ENCODE results near the gene HSP90AB1. TPM values are rescaled to one million over a fixed set of nuclear protein-coding genes. Genes with fewer than 3 reads are reported as not detected.

Gene HSP90AB1
- total RNA-seq, 4 donors from 2014 or later = 556 to 669 (median 586) TPM

GRCh38 chr6:44225579-44226325 lies 21.1 kb upstream of the HSP90AB1 start:
- Histone ChIP-seq H3K27ac (peak overlapping the region in 1 of 3 donors; percentile 31), H3K4me1 (peaks cover 39 to 68% of the 10 kb centered on the region in 2 donors), H3K27me3 (no peaks in the 10 kb centered on the region), H3K36me3 (peaks cover 10 to 11% of the 10 kb centered on the region in 2 donors), H3K4me3 (replicated peaks in 1 of 3) (no peak overlapping the region), H3K9me3 (no peaks in the 10 kb centered on the region)
- TF ChIP-seq CTCF (IDR thresholded peaks at IDR 0.05) (no peak), POLR2A (IDR thresholded peaks at IDR 0.05) (no peak)
- intact Hi-C loops (cut with DNase I) = no loop called here
- DNase-seq = no peak
- 91 to 96% methylated on average over 8 of the region's 8 CpGs for WGBS, 2 donors

DNA sequence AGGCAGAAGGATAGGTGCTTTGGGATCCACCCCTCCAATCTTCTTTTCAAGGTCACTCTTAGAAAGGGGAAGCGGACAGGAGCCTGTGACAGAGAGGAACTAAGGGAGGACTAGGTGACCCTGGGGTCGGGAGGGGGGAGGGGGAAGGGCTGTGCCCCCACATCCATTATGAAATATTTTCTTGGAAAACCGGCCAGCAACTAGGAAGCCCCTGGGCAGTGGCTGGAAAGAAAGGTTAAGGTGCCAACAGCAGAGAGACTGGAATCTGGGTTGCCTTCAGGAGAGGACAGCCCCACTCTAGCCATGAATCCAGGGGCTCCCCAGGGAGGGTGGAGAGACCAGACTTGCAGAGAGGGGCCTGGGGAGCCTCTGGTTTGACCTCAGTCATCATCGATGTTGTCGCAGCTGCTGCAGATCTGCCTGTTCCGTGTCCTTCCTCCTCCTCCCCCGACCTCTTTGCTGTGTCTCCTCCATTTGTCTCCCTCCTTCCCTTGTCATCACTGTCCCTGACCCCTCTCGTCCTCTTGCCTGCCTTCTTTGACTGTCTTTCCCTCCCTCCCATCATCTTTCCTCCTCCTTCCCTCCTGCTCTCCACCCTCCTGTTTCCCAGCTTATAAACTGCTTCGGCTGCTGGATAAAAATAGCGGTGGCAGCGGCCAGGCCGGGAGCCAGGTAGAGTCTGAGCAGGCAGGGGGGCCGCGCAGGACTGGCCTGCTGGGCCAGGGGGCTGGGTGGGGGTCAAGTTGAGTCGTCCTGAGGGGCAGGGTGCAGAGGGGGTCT lies 20.3 kb upstream of the HSP90AB1 start:
- H3K4me1 ChIP-seq = peaks cover 31 to 60% of the 10 kb centered on the region in 2 donors
- H3K4me3 ChIP-seq (replicated peaks in 1 of 3) = no peak overlapping the region
- H3K36me3 ChIP-seq = peaks cover 13 to 17% of the 10 kb centered on the region in 2 donors
- no peak for DNase-seq
- H3K9me3 ChIP-seq = no peaks in the 10 kb centered on the region
- intact Hi-C loops (cut with DNase I) = no loop called here
- no peaks in the 10 kb centered on the region for H3K27me3 ChIP-seq
- WGBS, 2 donors = 60 to 63% methylated on average over 15 of the region's 15 CpGs
- H3K27ac ChIP-seq = peak overlapping the region in 2 of 3 donors; percentile 31 to 41
- no peak for TF ChIP-seq CTCF (IDR thresholded peaks at IDR 0.05)
- TF ChIP-seq POLR2A (IDR thresholded peaks at IDR 0.05) = no peak

DNA sequence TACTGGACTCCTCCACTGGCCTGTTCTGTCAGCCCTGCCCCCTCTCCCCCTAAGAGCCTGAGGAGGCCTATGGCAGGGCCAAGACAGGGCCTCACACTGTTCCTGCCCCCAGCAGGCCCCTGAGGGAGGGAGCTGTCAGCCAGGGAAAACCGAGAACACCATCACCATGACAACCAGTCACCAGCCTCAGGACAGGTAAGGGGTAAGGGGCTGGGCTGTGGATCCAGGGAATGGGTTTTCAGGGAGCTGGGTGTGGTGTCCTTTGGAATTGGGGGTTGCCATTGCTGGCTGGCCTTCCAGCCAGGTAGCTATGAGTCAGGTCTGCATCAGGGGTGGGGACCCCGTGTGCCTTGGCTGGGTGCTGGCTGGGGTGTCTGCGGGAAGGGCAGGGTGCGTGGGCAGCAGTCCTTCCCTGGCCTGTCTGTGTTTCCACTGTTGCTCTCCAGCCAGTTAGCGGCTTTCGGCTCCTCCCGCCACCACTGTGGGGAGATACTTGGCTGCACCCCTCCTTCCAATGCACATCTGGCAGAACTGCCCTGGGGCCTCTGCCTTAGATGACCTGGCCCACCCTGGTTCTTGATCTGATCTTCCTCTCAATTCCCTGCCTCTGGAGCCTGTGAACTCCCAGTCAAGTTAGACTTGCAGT lies 19.6 kb upstream of the HSP90AB1 start:
- Histone ChIP-seq H3K27me3 (no peaks in the 10 kb centered on the region), H3K36me3 (peaks cover 14 to 24% of the 10 kb centered on the region in 2 donors), H3K9me3 (no peaks in the 10 kb centered on the region), H3K4me1 (peaks cover 24 to 52% of the 10 kb centered on the region in 2 donors), H3K27ac (peak overlapping the region in 2 of 3 donors; percentile 31 to 41), H3K4me3 (replicated peaks in 1 of 3) (no peak overlapping the region)
- 79 to 80% methylated on average over 6 to 7 of the region's 7 CpGs for WGBS, 2 donors
- TF ChIP-seq CTCF (IDR thresholded peaks at IDR 0.05) (no peak), POLR2A (IDR thresholded peaks at IDR 0.05) (no peak)
- no peak for DNase-seq
- intact Hi-C loops (cut with DNase I) = no loop called here

DNA sequence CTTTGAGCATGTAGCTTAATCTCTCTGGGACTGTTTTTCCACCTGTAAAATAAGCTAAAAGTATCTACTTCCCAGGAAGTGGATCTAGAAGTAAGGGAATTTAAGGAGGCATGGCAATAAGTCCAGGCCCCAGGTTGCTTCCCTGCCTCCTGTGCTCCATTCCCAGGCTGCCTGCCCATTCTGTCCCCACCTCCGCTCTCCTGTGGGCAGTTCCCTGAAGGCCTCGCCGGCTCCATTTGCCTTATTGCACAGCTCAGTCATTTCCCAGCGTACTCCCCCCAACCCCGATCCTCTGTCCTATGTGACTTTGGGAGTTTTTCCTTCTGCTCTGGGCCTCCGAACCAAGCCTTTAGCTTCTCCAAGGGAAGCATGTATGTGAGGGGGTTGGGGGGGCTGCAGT lies 18.9 kb upstream of the HSP90AB1 start:
- Histone ChIP-seq H3K4me3 (replicated peaks in 1 of 3) (no peak overlapping the region), H3K36me3 (peaks cover 14 to 29% of the 10 kb centered on the region in 2 donors), H3K9me3 (no peaks in the 10 kb centered on the region), H3K27me3 (no peaks in the 10 kb centered on the region), H3K4me1 (peaks cover 17 to 52% of the 10 kb centered on the region in 2 donors), H3K27ac (peak overlapping the region in 1 of 3 donors; percentile 31)
- intact Hi-C loops (cut with DNase I) = no loop called here
- no peak for TF ChIP-seq CTCF (IDR thresholded peaks at IDR 0.05)
- no peak for TF ChIP-seq POLR2A (IDR thresholded peaks at IDR 0.05)
- no peak for DNase-seq
- WGBS, 2 donors = 94% methylated on average over 6 of the region's 6 CpGs
